Gastrocnemius medialis (tissue), 4 donors: Measurements from ENCODE around the gene REC114. TPM values are rescaled to one million over a fixed set of nuclear protein-coding genes. Genes with fewer than 3 reads are reported as not detected.

ENCODE experiments used
- ATAC-seq, 2 donors: fragments of 150-250 bp; one replicate each; pipeline ENCODE4 v1.9.1; 2016
- DNase-seq, 2 donors: peaks; one replicate each; pipeline ENCODE4 v3.0.0-alpha.2; 2019
- H3K27ac ChIP-seq, 4 donors: fragments of 200-600 bp; sonication (generic); 1 replicate in 1 of 4; 2 replicates in 3 of 4; pipeline ENCODE4 v1.5.1; 2016 to 2018; ENCODE audit warnings: mild to moderate bottlenecking in 2 of 4, moderate library complexity in 1 of 4
- H3K27me3 ChIP-seq, 3 donors: fragments of 200-600 bp; sonication (generic) in 2 of 3; 1 replicate in 1 of 3; 2 replicates in 2 of 3; pipeline versions ENCODE4 v1.5.1 to v1.6.0; 2016 to 2019; ENCODE audit warnings: mild to moderate bottlenecking in 1 of 3, moderate library complexity in 1 of 3
- H3K36me3 ChIP-seq, 2 donors: fragments of 200-600 bp; sonication (generic) in 1 of 2; one replicate each; pipeline ENCODE4 v1.5.1; 2017 to 2018
- H3K4me1 ChIP-seq, 2 donors: fragments of 200-600 bp; sonication (generic) in 1 of 2; one replicate each; pipeline ENCODE4 v1.5.1; 2016 to 2017; ENCODE audit warnings: mild to moderate bottlenecking in 2 of 2
- H3K4me3 ChIP-seq, 4 donors: fragments of 200-600 bp; sonication (generic) in 3 of 4; 1 replicate in 1 of 4; 2 replicates in 3 of 4; pipeline ENCODE4 v1.5.1; 2016 to 2019; ENCODE audit warnings: mild to moderate bottlenecking in 2 of 4
- H3K9me3 ChIP-seq, 3 donors: fragments of 200-600 bp; sonication (generic) in 2 of 3; 1 replicate in 1 of 3; 2 replicates in 2 of 3; pipeline ENCODE4 v1.5.1; 2016 to 2019
- CTCF ChIP-seq, 5 experiments: fragments of 450-650 bp in 3 of 5; fragments of 200-600 bp in 2 of 5; sonication (generic) in 2 of 5; IDR thresholded peaks in 4 of 5; conservative IDR thresholded peaks in 1 of 5; 1 replicate in 4 of 5; 2 replicates in 1 of 5; pipeline ENCODE4 v1.5.1; 2016 to 2019; ENCODE audit warnings: antibody characterized with exemption in 5 of 5, mild to moderate bottlenecking in 3 of 5, moderate library complexity in 3 of 5
- POLR2A ChIP-seq, 2 donors: fragments of 450-650 bp; IDR thresholded peaks; one replicate each; pipeline ENCODE4 v1.6.1; 2017; ENCODE audit warnings: antibody characterized with exemption in 2 of 2, mild to moderate bottlenecking in 2 of 2, moderate library complexity in 2 of 2
- in situ Hi-C, 4 donors: fragments of 200-750 bp; cut with MboI; loops; one replicate each; pipeline versions ENCODE4 v1.15.0 to v1.8.0; 2017; ENCODE audit warnings: low sequenced_read_pairs in 4 of 4
- intact Hi-C: fragments of 100-400 bp; cut with DNase I; formaldehyde crosslinking; loops from one replicate; pipeline ENCODE4 v1.15.1; 2023; ENCODE audit warnings: low total_unique reads
- total RNA-seq, 4 donors: library from RNA; depleted of rRNA; stranded (reverse); fragments of >200 nt; gene quantifications; one replicate each; pipeline versions ENCODE4 v1.1.0 to v1.2.3, GENCODE V29; 2016

REC114 gene
- not detected for total RNA-seq

- Histone ChIP-seq H3K4me1 (no peaks in the 10 kb centered on the region), H3K36me3 (no peaks in the 10 kb centered on the region), H3K27ac (no peak within 1 kb of the TSS), H3K27me3 (no peaks in the 10 kb centered on the region), H3K9me3 (no peaks in the 10 kb centered on the region), H3K4me3 (no peak within 1 kb of the TSS)
- in situ Hi-C loops (no loop called here), intact Hi-C loops (no loop called here)
- DNase-seq (no peak), ATAC-seq (no peak)
- TF ChIP-seq POLR2A (IDR thresholded peaks at IDR 0.05) (no peak), CTCF (IDR thresholded peaks at IDR 0.05 in 4 of 5, conservative IDR thresholded peaks at IDR 0.05 in 1 of 5) (no peak)
These were observed at the start of gene REC114 for GRCh38 chr15:73442968-73443367. REC114 (plus strand) TSS chr15:73443164; CDS start chr15:73443186, 22 bp downstream.

- Histone ChIP-seq H3K27ac (no peak overlapping the region), H3K9me3 (no peaks in the 10 kb centered on the region), H3K4me1 (no peaks in the 10 kb centered on the region), H3K36me3 (no peaks in the 10 kb centered on the region), H3K4me3 (no peak overlapping the region), H3K27me3 (peaks cover 0 to 8% (median 0%) of the 10 kb centered on the region in 3 donors)
- DNase-seq (no peak), ATAC-seq (no peak)
- intact Hi-C loops (no loop called here), in situ Hi-C loops (no loop called here)
- TF ChIP-seq POLR2A (IDR thresholded peaks at IDR 0.05) (no peak), CTCF (IDR thresholded peaks at IDR 0.05 in 4 of 5, conservative IDR thresholded peaks at IDR 0.05 in 1 of 5) (no peak)
These were observed 49.6 kb upstream of the REC114 start for GRCh38 chr15:73393336-73393735.

GRCh38 chr15:73394782-73395181, 48.2 kb upstream of the REC114 start:
- Histone ChIP-seq H3K4me1 (no peaks in the 10 kb centered on the region), H3K27me3 (peaks cover 0 to 8% (median 0%) of the 10 kb centered on the region in 3 donors), H3K36me3 (no peaks in the 10 kb centered on the region), H3K27ac (no peak overlapping the region), H3K9me3 (no peaks in the 10 kb centered on the region), H3K4me3 (no peak overlapping the region)
- ATAC-seq (no peak), DNase-seq (no peak)
- intact Hi-C loops, result no loop called here
- in situ Hi-C loops, result no loop called here
- TF ChIP-seq POLR2A (IDR thresholded peaks at IDR 0.05) (no peak), CTCF (IDR thresholded peaks at IDR 0.05 in 4 of 5, conservative IDR thresholded peaks at IDR 0.05 in 1 of 5) (no peak)

GRCh38 chr15:73395671-73396070, 47.3 kb upstream of the REC114 start:
- H3K36me3 ChIP-seq, result no peaks in the 10 kb centered on the region
- intact Hi-C loops (no loop called here), in situ Hi-C loops (no loop called here)
- H3K27me3 ChIP-seq, result peaks cover 0 to 6% (median 0%) of the 10 kb centered on the region in 3 donors
- no peak for DNase-seq
- H3K4me1 ChIP-seq, result no peaks in the 10 kb centered on the region
- no peaks in the 10 kb centered on the region for H3K9me3 ChIP-seq
- ATAC-seq, result no peak
- no peak for TF ChIP-seq CTCF (IDR thresholded peaks at IDR 0.05 in 4 of 5, conservative IDR thresholded peaks at IDR 0.05 in 1 of 5)
- TF ChIP-seq POLR2A (IDR thresholded peaks at IDR 0.05), result no peak
- no peak overlapping the region for H3K27ac ChIP-seq
- no peak overlapping the region for H3K4me3 ChIP-seq

- no peak for ATAC-seq
- Histone ChIP-seq H3K27me3 (peaks cover 0 to 5% (median 0%) of the 10 kb centered on the region in 3 donors), H3K36me3 (no peaks in the 10 kb centered on the region), H3K27ac (no peak overlapping the region), H3K4me1 (no peaks in the 10 kb centered on the region), H3K4me3 (no peak overlapping the region), H3K9me3 (no peaks in the 10 kb centered on the region)
- in situ Hi-C loops, result no loop called here
- TF ChIP-seq CTCF (IDR thresholded peaks at IDR 0.05 in 4 of 5, conservative IDR thresholded peaks at IDR 0.05 in 1 of 5) (no peak), POLR2A (IDR thresholded peaks at IDR 0.05) (no peak)
- intact Hi-C loops, result no loop called here
- no peak for DNase-seq
These were observed 45.5 kb upstream of the REC114 start for GRCh38 chr15:73397461-73397860.
